ENCODE measurements around the gene ARHGAP6.

ARHGAP6 gene

DNA sequence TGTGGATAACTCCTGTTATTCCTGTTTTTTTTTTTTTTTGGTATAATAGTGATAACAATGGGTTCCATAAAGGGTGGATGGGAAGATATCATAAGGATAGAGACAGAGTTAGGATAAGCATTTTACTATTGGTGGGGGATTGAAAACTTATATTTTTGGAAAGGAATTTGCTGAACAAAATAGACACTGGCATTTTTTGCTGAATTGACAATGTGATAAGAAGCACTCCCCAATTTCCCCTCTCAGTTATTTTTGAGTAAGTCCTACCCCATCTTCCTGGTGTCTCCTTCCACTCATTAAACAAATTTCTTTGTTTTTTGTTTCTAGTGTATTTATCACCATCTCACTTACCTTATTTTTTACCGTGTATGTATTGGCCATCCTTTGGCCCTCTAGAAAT is 316.7 kb downstream of the ARHGAP6 start:
- no peak for DNase-seq

DNA sequence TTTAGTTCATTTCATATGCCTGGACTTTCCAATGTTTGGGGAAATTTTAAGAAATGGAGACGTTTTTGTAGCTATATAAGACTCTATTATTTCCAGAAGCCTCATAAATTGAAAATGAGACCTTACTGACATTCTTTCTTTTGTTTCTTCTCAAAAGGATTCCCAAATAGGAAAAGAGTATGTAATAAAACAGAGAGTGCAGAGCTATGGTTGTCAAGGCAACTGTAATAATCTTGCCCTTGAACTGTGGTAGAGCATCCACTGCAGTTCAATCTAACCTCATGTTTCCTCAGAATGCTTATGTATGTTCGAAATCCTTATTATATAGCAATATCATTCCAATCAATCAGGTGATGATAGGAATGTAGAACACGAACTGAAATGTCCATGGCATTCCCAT is 318.4 kb downstream of the ARHGAP6 start:
- no peak for DNase-seq

DNA sequence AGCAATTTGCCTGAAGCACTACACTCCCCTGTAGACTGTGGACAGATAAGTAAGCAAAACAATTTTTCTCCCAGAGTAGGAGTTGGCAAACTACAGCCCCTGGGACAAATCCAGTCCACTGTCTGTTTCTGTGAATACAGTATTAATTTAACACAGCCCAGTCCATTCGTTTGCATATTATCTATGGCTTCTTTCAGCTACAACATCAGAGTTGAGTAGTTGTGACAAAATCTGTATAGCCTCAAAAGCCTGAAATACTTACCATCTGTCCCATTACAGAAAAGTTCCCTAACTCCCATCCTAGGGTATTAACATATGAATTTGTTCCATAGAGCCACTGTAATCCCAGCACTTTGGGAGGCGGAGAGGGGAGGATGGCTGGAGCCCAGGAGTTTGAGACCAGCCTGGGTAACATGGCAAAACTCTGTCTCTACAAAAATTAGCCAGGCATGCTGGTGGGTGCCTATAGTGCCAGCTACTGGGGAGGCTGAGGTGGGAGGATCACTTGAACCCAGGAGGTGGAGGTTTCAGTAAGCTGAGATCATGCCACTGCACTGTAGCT is 319.5 kb downstream of the ARHGAP6 start:
- DNase-seq, result no peak

DNA sequence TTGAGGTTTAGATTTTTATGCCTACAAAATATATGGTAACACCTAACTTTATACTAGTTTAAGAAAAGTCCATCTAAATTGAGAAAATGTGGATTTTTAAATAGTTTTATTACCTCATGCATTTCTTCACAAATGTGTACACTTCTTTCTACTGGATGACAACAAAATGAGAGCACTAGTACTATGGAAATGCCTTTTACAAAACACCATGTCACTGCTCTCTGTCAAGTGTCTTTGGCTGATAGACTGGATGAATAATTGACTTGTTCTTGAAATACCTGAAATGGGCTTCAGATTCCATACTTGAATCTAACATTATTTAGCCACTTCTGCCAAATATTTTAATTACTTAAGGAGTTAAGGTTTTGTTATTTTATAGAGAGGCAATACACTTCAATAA is 323.0 kb downstream of the ARHGAP6 start:
- no peak for DNase-seq

DNA sequence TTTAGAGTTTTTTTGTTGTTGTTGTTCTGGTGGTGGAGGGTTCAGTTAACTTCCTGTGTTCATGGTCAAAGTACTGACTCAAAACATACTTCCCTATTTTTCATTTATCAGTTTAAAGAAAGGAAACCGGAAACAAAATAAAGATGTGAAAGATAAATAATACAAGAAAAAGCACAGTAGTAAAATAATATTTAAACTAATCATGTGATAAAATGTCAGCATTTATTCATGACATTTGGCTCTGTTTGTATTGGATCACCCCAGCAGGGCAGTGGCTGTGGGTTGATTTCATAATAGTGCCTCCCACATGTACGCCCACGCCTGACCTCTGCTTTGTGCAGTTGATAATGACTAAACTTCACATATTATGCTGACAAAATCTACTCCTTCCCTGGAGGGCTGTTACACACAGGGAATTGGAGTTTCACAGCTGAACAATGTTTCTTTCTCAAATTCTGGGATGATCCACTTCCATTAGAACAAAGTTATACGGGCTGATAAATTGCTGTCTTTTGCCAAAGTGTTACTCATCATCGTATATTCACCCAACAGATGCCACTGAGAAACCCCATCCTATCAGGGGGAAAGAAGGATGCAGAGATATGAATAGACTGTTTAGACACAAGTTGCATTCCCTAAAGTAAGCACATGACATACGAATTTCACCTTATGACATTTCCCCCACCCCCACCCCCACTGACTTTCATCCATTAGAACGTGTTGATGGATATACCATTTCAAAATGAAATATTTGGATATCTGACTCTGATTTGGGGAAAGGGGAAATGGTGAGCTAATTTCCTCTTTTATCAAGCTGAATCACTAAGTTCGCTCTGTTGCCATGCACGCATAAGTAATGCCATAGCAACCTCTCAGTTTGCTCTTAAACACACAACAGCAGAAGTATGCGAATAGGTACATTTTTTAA is 324.2 kb downstream of the ARHGAP6 start:
- DNase-seq, result peak; percentile 62

DNA sequence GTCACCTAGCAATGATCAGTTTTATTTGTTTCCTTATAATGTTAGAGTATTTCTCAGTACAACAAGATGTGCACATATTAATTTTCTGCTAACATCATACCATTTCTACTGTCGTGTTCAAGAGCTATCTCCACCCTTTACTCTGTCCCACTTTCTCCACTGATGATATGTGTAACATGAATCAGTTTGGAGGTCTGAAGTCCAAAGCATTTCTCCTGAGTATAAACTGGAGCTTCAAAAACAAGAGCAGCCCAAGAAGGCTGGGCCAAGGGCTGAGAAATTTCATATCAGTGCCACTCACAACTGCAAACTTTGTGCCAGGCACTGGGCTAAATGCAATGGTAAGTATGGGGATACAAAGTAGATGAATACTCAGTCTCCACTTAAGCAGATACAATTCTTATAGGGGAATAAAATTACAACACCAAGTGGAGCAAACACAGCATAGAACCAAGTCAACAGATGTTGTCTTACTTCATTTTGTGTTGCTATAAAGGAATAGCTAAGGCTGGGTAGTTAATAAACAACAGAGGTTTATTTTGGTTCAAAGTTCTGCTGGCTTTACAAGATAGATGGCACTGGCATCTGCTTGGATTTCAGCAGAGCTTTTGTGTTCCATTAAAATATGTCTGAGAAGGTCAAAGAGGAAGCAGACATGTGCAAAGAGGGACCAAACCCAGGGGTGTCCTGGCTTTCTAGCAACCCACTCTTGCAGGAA is 328.3 kb downstream of the ARHGAP6 start:
- DNase-seq, result no peak

DNA sequence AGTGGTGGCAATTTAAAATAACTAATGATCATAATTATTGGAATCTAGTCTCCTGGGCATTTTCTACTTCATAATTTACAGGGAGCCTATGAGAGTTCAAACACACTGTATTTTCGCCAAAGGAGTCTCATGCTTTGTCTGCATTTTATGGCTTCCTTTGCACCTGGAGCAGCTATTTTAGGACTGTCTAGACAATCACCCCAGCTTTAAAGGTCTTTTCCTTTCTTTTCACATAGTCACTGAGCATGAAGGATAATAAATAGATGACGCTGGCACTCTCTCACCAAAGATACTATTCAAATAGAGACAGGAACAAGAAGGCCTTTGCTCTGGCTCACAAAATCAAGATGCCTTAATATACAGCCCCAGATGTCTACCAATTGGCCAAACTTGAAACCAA is 329.5 kb downstream of the ARHGAP6 start:
- DNase-seq, result no peak

DNA sequence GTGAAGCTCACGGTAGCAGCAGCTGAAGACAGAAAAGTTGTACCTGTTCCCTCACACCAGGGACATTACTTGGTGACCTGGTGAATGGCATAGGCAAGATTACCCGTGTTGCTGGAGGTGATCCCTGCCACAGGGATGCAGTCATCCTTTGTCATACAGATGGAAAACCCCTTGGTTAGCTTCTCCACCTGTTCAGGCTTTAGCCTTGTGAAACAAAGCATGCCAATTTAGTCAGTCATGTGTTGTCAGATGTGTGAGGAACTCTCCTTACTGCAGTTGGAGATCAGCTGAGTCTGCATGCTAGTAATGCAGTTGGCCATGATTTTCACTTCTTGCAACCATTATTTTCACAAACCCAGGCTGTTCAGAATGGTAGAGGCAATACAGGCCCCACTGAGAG is 331.6 kb downstream of the ARHGAP6 start:
- DNase-seq, result no peak

DNA sequence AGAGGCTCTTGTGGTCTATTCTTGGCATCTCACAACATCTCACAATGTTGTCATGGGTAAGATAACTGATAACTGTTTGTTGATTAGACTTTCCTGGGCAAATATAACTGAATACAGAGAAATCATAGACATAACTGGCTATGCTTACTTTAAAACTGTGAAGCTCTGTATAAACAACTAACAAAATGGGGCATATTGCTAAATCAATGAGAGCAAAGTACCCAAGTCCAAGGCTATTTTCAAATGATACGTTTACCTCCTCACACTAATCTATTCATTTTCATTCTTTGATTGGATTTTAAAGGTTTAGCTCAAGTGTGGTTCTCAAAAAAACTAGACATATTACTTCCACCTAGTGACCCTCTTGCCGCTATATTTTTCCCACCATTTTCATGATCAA is 333.9 kb downstream of the ARHGAP6 start:
- DNase-seq, result no peak

DNA sequence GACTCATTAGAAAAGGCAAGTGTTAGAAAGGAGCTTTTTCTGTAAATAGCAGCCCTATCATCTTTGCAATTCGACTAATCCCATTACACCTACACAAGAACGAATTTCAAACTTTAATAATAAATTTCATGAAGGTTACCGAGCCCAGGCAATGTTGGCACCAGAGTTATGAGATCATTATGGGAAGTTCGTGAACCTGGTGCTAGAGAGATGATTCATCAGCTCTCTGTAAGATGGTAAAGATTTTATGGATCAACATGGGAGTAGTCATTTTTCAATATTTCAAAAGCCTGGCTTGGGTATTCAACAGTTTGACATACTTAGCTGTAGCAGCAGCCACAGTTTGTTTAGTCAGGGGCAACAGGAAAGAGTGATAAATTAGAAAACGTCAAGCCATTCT is 336.7 kb downstream of the ARHGAP6 start:
- DNase-seq, result peak; percentile 1

DNA sequence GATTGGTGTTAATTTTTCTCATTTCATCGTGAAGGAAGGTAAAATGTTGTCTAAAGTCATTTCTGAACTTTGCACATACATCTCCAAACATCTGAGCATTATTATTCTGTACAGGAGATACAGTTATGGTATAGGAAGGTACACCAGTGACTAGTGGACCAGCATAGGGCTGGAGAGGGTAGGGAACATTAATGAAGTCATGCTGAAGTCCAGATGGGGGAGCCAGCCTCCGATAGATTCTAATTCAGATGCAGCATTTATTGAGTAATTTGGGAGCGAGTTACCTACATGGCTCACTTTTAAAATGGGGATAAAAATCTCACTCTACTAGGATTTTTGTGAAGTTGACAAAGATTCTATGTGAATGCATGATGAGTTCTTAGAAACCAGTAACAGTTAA is 337.6 kb downstream of the ARHGAP6 start:
- no peak for DNase-seq

DNA sequence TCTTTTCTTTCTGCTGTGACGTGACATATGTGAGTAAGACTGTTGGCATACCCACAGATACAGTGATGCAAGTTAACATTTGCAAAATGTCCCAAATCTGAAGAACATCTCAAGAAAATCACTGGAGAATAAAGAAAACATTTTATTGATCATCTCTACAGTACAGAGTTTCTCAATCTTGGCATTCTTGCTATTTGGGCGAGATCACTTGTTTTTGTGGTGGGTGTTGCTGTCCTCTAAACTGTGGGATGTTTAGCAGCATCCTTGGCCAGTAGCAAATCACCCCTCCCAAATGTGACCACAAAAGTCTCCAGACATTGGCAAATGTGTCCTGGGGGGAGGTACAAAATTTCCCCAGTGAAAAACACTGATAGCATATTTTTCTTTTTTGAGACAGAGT is 343.7 kb downstream of the ARHGAP6 start:
- DNase-seq, result no peak

DNA sequence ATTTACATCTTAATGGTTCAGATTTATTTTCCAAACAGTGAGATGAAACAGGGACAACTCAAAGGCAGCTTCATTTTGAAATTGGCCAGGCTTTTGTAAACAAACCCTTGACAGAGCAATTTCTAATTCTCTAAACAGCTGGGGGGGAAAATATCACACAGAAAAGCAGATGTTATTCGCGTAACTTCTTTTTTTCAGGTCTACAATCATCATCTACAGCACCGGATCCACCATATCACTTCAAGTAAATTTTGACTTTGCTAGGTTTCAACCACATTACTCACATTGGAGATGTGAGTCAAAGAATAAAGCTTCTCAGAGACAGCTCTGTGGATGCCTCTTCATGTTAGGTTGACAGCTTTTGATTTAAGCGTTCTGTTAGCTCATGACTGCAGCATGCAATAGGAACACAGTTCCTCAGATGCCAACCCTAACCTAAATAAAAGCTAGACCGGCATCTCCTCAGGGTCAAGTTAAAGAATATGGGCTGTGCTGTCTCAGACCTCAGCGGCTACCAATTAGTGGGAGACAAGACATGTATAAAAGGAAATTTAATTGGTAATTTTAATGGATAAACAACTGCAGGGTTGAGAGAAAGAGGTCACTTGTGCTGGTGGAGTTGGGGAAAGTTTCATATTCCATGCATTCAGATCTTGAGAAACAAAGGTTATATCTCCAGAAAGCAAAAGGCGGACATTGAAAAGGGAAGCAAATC is 345.8 kb downstream of the ARHGAP6 start:
- no peak for DNase-seq

DNA sequence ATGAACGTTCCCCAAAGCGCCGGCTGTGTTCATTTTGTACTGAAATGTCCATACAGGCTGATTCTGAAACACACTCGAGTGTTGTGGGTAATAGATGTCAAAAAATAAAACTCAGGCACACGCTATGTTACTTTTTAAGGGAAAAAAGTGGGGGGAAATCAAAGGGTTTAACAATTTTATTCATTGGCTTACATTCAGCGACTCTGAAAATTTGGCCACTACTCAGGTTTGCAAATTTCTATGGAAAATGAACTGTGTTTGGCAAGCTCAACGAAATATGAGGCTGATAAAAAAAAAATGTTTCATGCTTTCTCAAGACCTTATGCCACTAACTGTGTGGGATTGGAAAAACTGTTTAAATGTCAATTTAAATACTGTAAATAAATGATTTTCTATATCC is 354.0 kb downstream of the ARHGAP6 start:
- DNase-seq, result no peak

DNA sequence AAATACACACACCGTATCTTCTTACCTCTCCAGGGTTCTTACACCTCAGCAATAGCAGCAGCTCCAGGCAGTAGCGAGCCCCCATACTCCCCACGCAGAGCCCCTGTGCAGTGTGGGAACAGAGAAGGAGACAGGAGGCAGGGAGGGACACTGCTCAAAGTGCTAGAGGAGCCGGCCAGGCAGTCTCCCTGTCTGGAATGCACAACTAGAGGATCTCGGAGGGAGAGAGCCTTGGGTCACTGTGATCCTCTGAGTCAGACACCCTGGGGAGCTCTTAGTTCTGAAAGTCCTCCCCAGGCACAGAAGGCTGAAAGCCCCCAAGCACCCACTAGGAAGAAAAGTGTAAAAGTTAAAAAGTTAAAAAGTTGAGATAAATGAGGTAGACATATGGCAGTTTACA is 356.5 kb downstream of the ARHGAP6 start:
- no peak for DNase-seq

DNA sequence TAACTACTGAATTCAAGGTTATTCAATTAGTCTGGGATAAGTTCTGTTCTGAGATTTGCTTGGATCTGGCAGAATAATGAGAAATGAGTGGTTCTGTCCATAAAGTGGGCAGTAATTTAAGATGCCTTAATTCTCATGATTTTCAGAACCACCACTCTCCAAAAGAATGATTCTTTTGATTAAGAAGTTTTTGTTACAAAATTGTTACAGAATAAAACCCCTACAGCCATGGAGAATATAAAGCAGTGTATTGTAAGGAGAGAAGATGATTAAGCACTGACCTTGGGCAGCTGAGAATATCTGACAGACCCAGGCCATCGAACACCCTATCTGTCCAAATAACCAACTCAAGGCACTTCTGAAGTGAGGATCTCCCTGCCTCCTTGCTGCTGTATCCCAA is 360.1 kb downstream of the ARHGAP6 start:
- no peak for DNase-seq

DNA sequence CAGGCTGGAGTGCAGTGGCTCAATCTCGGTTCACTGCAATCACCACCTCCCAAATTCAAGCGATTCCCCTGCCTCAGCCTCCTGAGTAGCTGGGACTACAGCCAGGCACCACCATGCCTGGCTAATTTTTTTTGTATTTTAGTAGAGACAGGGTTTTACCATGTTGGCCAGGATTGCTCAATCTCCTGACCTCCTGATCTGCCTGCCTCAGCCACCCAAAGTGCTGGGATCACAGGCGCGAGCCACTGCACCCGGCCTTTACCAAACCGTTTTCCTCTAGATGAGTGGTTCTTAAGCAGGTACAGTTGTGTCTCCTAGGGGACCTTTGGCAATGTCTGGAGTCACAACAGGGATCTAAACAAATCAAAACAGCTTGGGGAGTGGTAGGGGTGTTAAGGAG is 360.9 kb downstream of the ARHGAP6 start:
- no peak for DNase-seq

DNA sequence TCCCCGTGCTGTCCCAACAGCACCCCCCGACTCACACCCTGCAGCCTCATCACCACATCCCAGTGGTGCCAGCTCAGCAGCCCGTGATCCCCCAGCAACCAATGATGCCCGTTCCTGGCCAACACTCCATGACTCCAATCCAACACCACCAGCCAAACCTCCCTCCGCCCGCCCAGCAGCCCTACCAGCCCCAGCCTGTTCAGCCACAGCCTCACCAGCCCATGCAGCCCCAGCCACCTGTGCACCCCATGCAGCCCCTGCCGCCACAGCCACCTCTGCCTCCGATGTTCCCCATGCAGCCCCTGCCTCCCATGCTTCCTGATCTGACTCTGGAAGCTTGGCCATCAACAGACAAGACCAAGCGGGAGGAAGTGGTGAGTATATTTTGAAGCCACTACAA is 367.1 kb downstream of the ARHGAP6 start:
- DNase-seq, result no peak

DNA sequence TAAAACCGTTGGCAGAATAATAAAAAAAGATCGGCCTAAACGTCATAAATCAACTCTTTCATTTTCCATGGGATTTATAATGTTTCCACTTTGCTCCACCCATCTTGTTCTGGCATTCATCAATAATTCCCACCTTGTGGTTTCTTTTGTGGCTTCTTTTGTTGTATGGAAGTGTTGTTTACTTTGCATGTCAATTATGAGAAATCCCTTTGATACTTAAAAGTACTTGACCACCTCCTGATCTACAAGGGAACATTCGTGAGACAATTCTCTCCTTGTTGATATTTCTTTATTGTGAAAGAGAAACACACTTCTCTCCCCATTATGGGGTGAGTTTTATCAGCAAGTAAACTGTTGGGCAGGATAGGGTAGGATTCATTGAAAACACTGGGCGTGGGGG is 369.7 kb downstream of the ARHGAP6 start:
- DNase-seq, result no peak

DNA sequence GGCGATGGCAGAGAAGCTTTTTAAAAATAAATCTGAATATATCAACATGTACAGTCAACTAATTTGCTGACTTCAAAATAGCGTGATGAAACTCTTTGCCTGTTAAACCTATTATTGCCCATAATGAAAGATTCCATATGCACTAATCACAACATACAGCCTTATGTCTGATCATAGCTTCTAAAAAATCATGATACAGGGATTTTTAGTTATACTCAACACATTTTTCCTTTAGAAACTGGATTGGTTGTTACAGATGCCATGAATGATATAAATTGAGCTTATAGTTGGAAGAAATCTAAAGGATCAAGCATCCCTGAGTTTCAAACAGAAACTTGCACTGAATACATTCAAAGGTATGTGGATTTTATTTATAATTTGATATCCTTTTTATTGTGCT is 372.6 kb downstream of the ARHGAP6 start, which contains the start of gene AMELX:
TSS of gene AMELX (plus strand) at position 301 of the 400 bp plus-strand sequence. CDS start 1,376 bp downstream, outside the sequence.
- no peak for DNase-seq

DNA sequence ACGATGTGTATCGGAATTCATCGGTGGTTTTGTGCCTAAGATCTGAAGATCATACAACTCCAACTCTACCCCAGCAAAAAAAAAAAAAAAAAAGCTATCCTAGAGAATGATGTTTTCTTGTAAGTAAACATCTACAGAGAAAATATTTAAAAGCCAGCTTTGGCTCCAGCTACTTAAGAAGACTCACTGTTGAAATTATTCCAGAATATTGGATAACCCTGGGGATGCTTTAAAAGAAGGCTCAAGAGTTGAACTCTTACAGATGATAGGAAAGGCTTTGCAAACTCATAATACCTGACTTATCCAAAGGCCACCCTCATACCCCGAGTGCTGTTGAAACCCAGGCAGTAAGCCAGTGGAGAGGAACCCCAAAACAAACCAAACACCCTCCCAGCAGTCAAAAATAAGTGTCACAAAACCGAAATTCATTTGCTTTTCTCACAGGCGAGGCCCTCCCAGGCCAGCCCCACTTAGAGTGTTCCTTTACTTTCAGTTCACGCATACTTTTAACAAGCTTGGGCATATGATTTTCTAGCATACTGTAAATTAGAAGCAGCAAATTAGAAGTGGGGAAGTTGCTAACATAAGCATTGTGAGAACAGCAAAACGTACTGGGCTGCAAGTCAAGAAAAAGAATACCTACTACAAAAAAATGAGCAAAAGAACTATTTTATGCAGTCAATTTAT is 375.2 kb downstream of the ARHGAP6 start:
- DNase-seq, result no peak

DNA sequence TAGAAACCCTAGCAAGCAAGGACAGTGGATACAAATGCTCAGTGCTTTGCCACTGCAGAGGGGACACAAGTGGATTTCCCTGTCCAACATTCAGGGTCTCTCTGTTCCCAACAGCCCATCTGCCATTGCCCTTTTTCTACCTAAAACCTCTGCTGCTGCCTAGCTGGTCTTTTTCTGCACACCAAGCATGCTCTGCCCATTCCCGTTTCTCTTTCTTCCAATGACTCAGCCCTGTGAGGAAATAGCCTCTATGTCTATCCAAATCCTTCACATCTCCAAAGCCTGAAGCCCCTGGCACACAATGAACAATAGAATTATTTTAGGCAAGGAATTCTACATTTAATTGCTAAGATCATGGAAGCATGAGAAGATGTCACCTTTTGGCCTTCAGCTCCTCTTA is 378.2 kb downstream of the ARHGAP6 start:
- no peak for DNase-seq
